Activated B cell treated with CpG ODN at 0.5 μM for 24 hours (primary cell): Measurements from ENCODE around the gene CAMK1G. TPM values are rescaled to one million over a fixed set of nuclear protein-coding genes. Genes with fewer than 3 reads are reported as not detected.

Experiments used
- ATAC-seq: fragments of 200-7000 bp; cut with Tn5 transposase; one replicate; pipeline ENCODE4 v1.10.0; 2021; ENCODE audit warnings: low read depth, mild to moderate bottlenecking, moderate library complexity
- CTCF ChIA-PET: fragments of 350-600 bp; sonication (Branson Sonifier 250); formaldehyde crosslinking; loops from one replicate; lab custom pipeline; 2021; ENCODE audit warnings: antibody characterized with exemption; lab: Charles Lee
- POLR2A ChIA-PET: fragments of 350-600 bp; sonication (Branson Sonifier 250); formaldehyde crosslinking; loops from one replicate; lab custom pipeline; 2021; ENCODE audit warnings: antibody characterized with exemption; lab: Charles Lee
- DNase-seq: peaks from one replicate; pipeline ENCODE4 v3.0.0; 2022
- H3K27ac Mint-ChIP-seq: one replicate; pipeline ENCODE4 v1.8.0; 2020; ENCODE audit warnings: mixed read lengths
- H3K27me3 Mint-ChIP-seq: one replicate; pipeline ENCODE4 v1.8.0; 2021; ENCODE audit warnings: mixed read lengths
- H3K36me3 Mint-ChIP-seq: one replicate; pipeline ENCODE4 v1.8.0; 2021; ENCODE audit warnings: low read depth, mixed read lengths
- H3K4me1 Mint-ChIP-seq: one replicate; pipeline ENCODE4 v1.8.0; 2021; ENCODE audit warnings: mixed read lengths
- H3K4me3 Mint-ChIP-seq: one replicate; pipeline ENCODE4 v1.8.0; 2020; ENCODE audit warnings: mild to moderate bottlenecking, mixed read lengths
- H3K9me3 Mint-ChIP-seq: one replicate; pipeline ENCODE4 v1.8.0; 2020; ENCODE audit warnings: mixed read lengths
- intact Hi-C: fragments of 100-400 bp; cut with micrococcal nuclease; formaldehyde crosslinking; loops from one replicate; pipeline ENCODE4 v1.15.1; 2024
- total RNA-seq: library from RNA; stranded (reverse); gene quantifications from 2 replicates; pipeline ENCODE4 v1.2.3, GENCODE V29; 2022
- TF ChIP-seq, protein P1 (sequence below): fragments of 200-600 bp; IDR thresholded peaks from one replicate; pipeline ENCODE4 v1.8.0; 2022; ENCODE audit warnings: antibody characterized with exemption, mild to moderate bottlenecking

The CAMK1G gene
- total RNA-seq, 1 donor from 2014 or later, result not detected

DNA sequence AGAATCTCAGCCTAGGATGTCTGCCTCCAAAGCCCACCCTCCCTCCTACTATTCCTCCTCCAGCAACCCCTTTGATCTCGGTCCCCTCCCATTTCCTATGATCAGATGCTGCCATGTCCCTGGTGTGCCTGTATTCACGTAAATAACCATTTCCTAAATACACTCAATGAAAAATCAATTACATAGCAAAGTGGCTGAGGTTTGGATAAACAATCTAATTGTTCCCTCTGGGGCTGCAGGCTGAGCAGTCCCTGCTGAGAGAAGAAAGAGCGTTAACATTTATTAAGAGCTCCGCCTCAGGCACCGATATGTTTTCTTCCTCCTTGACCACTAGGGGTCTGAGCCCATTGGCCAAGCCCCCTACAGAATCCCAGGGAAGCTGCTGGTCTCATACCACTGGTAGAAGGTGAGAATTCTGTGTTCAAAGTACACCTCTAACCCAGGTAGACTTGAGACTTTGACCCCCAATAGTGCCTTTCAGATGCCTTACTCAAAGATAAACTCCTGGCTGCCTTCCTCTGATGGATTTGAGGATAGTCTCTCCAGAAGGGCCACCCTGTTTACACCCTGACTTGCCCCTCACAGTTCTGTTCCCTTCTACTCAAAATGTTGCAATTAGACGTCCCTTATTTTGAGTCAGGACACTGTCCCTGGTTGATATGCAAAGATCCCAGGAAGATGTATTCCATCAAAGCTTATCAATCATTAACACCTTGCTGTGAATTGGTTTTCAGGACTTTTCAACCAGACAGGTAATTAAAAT lies 33.9 kb upstream of the CAMK1G start:
- DNase-seq (no peak), ATAC-seq (no peak)
- Mint-ChIP-seq H3K27ac (no peak overlapping the region), H3K36me3 (no peaks in the 10 kb centered on the region), H3K27me3 (peaks cover 11% of the 10 kb centered on the region), H3K4me1 (no peaks in the 10 kb centered on the region), H3K9me3 (no peaks in the 10 kb centered on the region), H3K4me3 (no peak overlapping the region)
- TF ChIP-seq, protein P1, sequence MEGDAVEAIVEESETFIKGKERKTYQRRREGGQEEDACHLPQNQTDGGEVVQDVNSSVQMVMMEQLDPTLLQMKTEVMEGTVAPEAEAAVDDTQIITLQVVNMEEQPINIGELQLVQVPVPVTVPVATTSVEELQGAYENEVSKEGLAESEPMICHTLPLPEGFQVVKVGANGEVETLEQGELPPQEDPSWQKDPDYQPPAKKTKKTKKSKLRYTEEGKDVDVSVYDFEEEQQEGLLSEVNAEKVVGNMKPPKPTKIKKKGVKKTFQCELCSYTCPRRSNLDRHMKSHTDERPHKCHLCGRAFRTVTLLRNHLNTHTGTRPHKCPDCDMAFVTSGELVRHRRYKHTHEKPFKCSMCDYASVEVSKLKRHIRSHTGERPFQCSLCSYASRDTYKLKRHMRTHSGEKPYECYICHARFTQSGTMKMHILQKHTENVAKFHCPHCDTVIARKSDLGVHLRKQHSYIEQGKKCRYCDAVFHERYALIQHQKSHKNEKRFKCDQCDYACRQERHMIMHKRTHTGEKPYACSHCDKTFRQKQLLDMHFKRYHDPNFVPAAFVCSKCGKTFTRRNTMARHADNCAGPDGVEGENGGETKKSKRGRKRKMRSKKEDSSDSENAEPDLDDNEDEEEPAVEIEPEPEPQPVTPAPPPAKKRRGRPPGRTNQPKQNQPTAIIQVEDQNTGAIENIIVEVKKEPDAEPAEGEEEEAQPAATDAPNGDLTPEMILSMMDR, result no peak
- CTCF ChIA-PET, result interaction anchor here (0.9 kb wide), 1 partner anchor 20 kb away, joined by 3 read pairs; no protein-coding TSS in a partner anchor
- intact Hi-C loops, result no loop called here
- POLR2A ChIA-PET, result no interaction called here

DNA sequence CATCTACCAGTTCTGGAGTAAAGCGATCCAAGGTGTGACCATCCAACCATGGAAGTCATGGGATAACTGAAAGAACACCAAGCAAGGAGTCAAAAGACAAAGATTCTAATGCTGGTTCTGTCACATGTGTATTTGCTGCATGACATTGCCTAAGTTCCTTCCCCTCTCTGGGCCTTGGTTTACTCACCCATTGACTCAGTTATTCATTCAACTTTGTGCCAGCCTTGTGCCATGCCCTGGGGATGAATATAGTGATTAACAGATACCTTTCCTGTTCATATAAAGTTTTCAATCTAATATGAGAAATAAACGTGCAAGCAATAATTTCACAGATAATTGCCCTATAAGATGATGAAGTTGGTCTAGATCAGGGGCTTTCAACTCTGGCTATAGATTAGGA lies 33.0 kb upstream of the CAMK1G start:
- no peak overlapping the region for H3K4me3 Mint-ChIP-seq
- peaks cover 7% of the 10 kb centered on the region for H3K27me3 Mint-ChIP-seq

DNA sequence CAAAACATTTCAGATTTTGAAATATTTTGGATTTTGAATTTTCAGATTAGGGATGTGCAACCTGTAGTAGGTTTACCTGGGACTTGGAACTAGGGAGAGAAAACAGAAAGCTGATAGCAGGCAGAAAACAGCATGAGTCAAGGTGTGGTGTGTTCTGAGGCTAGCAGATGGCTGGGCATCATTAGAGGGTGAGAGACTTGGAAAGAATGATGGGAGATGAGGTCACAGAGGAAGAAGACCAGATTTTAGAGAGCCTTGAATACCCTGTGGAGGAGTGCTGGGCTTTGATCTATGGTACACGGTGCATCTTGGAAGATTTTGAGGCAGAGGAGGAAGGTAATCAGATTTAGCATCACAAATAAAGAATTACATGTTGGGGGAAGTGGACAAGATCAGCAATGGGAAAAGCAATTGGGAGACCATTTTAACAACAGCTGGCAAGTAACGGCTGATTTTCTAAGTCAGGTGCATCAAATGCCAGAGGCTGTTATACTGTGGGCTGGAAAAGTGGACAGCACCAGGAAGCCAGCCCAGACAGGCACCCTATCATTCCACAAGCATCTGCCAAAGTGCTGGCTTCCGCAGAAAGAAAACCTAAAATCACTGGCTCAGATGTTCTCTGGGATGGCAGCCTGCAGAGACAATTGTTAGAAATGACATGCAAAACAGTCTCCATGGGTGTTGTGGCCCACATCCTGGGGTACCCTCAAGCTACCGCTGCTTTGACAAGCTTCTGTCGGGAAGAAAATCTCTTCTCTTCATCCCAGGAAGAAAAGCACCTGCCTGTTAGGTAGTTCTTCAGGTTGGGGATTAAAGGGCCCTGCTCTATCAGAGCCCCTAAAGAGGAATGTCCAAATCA lies 30.9 kb upstream of the CAMK1G start:
- H3K27ac Mint-ChIP-seq, result no peak overlapping the region
- ATAC-seq (no peak), DNase-seq (no peak)
- ChIA-PET CTCF (no interaction called here), POLR2A (no interaction called here)
- H3K4me3 Mint-ChIP-seq, result no peak overlapping the region
- H3K36me3 Mint-ChIP-seq, result no peaks in the 10 kb centered on the region
- H3K27me3 Mint-ChIP-seq, result peaks cover 3% of the 10 kb centered on the region
- no peaks in the 10 kb centered on the region for H3K4me1 Mint-ChIP-seq
- TF ChIP-seq, protein P1, result no peak
- no peaks in the 10 kb centered on the region for H3K9me3 Mint-ChIP-seq
- intact Hi-C loops, result no loop called here

More for the DNA sequence above, 33.0 kb upstream of the CAMK1G start:
- ChIA-PET CTCF (no interaction called here), POLR2A (no interaction called here)
- DNase-seq (no peak), ATAC-seq (no peak)
- H3K36me3 Mint-ChIP-seq, result no peaks in the 10 kb centered on the region
- H3K9me3 Mint-ChIP-seq, result no peaks in the 10 kb centered on the region
- H3K4me1 Mint-ChIP-seq, result no peaks in the 10 kb centered on the region
- H3K27ac Mint-ChIP-seq, result no peak overlapping the region
- TF ChIP-seq, protein P1, result no peak
- intact Hi-C loops, result no loop called here

DNA sequence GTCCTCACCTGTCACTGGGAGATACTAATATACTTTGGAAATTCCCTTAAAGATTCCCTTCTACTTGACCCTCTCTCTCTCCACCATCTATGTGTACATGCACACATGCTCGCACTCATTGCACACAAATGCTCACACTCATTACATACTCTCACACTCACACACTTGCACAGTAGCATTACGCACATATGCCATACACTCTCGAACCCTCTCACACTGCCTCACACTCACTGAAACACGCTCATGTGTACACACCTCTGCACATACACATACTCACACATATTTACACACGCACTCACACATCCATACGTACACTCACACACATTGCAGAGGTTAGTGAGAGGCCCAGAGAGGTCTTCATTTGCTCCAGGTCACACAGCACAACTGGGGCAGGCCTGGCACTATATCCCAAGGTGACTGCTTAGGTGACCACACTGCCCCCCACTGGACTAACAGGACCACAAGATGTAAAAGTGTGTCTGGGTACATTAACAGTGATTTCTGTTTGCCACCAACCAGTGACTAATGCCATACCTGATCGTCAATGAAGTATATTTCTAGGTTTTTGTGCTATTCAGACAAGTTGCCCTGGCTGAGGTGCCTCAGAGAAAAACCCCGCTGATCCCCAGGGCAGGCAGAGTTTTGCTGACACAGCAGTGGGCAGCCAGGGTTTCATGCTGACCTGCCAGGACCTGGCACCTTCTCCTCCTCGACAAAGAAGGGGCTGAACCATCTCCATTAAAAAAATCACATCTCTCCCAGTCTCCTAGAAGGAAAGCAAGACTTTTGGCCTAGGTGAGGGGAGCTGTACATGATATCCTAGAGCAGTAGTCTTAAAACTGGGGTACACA lies 28.5 kb upstream of the CAMK1G start:
- no peak for DNase-seq
- Mint-ChIP-seq H3K36me3 (no peaks in the 10 kb centered on the region), H3K4me3 (no peak overlapping the region), H3K27me3 (no peaks in the 10 kb centered on the region), H3K4me1 (no peaks in the 10 kb centered on the region), H3K27ac (no peak overlapping the region), H3K9me3 (no peaks in the 10 kb centered on the region)
- TF ChIP-seq, protein P1, result no peak
- intact Hi-C loops, result no loop called here
- POLR2A ChIA-PET, result no interaction called here
- ATAC-seq, result no peak
- CTCF ChIA-PET, result no interaction called here
